ENCODE data around the gene CYP51A1.

The CYP51A1 gene

DNA sequence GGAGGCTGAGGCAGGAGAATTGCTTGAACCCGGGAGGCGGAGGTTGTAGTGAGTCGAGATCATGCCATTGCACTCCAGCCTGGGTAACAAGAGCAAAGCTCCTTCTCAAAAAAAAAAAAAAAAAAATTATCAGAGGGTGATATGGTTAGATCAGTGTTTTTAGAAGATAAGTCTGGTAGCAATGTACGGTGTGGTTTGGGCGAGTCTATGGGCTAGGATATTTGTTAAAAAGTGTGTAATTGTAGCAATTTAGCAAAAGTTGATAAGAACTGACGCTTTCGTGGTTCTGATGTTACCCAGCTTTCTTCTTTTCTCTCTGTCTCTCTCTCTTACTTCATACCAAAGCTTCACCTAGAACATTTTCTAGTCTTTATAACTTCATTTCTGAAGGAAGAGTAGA is 6.9 kb upstream of the CYP51A1 start:
- in situ Hi-C loops (cut with HindIII; ENCODE audit: low pct_ligation_motif_present, low sequenced_read_pairs), result no loop called here

DNA sequence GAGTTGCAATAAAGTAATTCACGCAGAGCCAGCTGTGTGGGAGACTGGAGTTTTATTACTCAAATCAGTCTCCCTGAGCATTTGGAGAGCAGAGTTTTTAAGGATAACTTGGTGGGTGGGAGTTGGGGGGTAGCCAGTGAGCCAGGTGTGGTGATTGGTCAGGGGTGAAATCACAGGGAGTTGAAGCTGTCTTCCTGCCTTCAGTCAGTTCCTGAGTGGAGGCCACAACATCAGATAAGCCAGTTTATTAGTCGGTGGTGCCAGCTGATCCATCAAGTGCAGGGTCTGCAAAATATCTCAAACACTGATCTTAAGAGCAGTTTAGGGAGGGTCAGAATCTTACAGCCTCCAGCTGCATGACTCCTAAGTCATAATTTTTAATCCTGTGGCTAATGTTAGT is 3.3 kb upstream of the CYP51A1 start:
- in situ Hi-C loops (cut with HindIII; ENCODE audit: low pct_ligation_motif_present, low sequenced_read_pairs), result no loop called here
- DNase-seq, result no peak
- Histone ChIP-seq H3K27ac (no peak overlapping the region), H3K27me3 (replicated peaks) (no peaks in the 10 kb centered on the region), H3K4me3 (ENCODE audit: low read depth, low read length) (no peak overlapping the region), H3K36me3 (replicated peaks) (no peaks in the 10 kb centered on the region)
- TF ChIP-seq, protein P1, sequence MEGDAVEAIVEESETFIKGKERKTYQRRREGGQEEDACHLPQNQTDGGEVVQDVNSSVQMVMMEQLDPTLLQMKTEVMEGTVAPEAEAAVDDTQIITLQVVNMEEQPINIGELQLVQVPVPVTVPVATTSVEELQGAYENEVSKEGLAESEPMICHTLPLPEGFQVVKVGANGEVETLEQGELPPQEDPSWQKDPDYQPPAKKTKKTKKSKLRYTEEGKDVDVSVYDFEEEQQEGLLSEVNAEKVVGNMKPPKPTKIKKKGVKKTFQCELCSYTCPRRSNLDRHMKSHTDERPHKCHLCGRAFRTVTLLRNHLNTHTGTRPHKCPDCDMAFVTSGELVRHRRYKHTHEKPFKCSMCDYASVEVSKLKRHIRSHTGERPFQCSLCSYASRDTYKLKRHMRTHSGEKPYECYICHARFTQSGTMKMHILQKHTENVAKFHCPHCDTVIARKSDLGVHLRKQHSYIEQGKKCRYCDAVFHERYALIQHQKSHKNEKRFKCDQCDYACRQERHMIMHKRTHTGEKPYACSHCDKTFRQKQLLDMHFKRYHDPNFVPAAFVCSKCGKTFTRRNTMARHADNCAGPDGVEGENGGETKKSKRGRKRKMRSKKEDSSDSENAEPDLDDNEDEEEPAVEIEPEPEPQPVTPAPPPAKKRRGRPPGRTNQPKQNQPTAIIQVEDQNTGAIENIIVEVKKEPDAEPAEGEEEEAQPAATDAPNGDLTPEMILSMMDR (IDR thresholded peaks at IDR 0.05; ENCODE audit: low read depth, low read length, missing control alignments), result no peak

More for the DNA sequence above, 6.9 kb upstream of the CYP51A1 start:
- no peak overlapping the region for H3K4me3 ChIP-seq (ENCODE audit: low read depth, low read length)
- DNase-seq, result no peak
- H3K27ac ChIP-seq, result no peak overlapping the region
- no peaks in the 10 kb centered on the region for H3K27me3 ChIP-seq (replicated peaks)
- no peaks in the 10 kb centered on the region for H3K36me3 ChIP-seq (replicated peaks)
- TF ChIP-seq, protein P1 (IDR thresholded peaks at IDR 0.05; ENCODE audit: low read depth, low read length, missing control alignments), result no peak

DNA sequence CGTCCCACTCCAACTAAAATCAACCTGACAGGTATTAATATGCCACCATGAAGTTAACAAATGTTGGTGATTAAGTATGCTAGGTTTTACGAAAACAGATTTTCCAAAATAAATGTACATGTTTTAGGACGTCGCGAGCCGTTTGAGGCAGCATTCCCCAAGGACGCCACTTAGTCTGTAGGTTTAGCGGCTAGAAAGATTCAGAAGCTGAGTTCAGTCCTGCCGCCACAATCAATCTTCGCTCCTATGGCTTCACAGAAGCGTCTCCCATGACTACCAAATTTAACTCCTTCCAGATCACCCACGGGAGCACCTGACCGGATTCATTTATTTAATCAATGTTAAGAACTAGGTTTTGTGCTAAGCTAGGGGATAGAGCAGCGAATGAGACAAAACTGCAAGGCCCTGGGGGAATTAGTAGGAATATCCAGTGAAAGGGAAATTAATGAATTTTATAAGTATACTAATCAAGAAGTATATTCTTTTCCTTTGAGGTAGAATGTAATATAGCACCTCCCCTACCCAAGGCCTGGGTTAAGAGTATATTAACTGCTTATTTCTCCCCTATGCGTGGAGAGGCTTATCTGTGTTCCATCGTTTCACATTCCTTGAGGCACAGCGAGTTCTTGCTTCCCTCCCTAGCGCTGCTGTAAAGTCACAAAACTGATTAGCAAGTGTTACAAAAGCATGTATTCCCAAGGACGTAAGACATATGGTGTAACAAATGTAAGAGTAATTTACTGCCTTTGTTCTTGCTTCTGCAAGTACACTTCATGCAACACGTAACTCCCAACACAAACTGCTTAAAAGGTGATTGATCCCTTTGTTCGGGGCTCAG is 994 bp upstream of the CYP51A1 start:
- H3K27me3 ChIP-seq (replicated peaks), result no peaks in the 10 kb centered on the region
- peaks cover 6% of the 10 kb centered on the region for H3K36me3 ChIP-seq (replicated peaks)
- H3K27ac ChIP-seq, result peak overlapping the region; percentile 98
- H3K4me3 ChIP-seq (ENCODE audit: low read depth, low read length), result peak overlapping the region; percentile 92
- peak; percentile 10 for DNase-seq
- in situ Hi-C loops (cut with HindIII; ENCODE audit: low pct_ligation_motif_present, low sequenced_read_pairs), result no loop called here
- TF ChIP-seq, protein P1 (IDR thresholded peaks at IDR 0.05; ENCODE audit: low read depth, low read length, missing control alignments), result no peak

DNA sequence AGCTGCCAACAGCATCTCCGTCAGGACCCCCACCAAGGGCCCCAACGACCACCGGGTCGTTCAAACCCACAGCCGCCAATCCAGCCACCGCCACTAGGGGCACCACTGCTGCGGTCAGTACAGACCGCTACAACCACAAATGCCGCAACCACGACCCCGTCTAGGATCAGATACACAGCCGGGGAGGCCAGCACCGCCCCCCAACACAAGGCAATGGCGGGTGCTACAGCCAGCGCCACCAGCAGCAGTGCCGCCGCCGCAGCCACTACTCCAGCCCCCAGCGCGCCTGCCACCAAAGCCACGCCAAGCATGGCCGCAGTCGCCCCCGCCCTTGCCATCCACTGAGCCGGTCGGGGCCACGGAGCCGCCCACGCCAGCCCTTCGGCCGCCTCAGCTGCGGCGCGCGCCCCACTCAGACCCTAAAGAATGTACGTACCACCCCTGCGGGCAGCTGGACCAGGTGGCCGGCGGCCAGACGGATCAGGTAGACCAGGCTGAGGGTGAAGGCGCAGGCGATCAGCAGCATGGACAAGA is 473 bp downstream of the CYP51A1 start:
- TF ChIP-seq, protein P1 (IDR thresholded peaks at IDR 0.05; ENCODE audit: low read depth, low read length, missing control alignments), result peak; percentile 87
- H3K36me3 ChIP-seq (replicated peaks), result peaks cover 6% of the 10 kb centered on the region
- no peaks in the 10 kb centered on the region for H3K27me3 ChIP-seq (replicated peaks)
- H3K4me3 ChIP-seq (ENCODE audit: low read depth, low read length), result peak overlapping the region; percentile 92
- DNase-seq, result peak; percentile 51
- H3K27ac ChIP-seq, result peak overlapping the region; percentile 98
- in situ Hi-C loops (cut with HindIII; ENCODE audit: low pct_ligation_motif_present, low sequenced_read_pairs), result no loop called here

DNA sequence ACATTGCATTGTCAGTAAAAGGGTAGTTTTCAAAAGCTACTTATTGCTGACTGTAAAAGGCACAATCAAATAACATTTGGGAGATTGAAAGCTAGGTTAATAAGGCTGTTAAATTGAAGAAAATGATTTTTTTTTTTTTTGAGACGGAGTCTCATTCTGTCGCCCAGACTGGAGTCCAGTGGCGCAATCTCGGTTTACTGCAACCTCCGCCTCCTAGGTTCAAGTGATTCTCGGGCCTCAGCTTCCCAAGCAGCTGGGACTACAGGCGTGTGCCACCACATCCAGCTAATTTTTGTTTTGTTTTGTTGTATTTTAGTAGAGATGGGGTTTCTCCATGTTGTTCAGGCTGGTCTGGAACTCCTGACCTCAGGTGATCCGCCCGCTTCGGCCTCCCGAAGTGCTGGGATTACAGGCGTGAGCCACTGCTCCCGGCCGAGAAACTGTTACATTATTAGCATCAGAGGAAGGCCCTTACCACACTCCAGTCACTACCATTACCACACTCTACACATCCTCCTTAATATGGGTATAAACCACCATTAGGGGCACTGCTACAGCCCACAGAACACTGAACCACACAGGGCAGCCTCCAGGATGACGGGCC is 1.0 kb downstream of the CYP51A1 start:
- no peak for DNase-seq
- TF ChIP-seq, protein P1 (IDR thresholded peaks at IDR 0.05; ENCODE audit: low read depth, low read length, missing control alignments), result no peak
- Histone ChIP-seq H3K27me3 (replicated peaks) (no peaks in the 10 kb centered on the region), H3K4me3 (ENCODE audit: low read depth, low read length) (peak overlapping the region; percentile 92), H3K27ac (no peak overlapping the region), H3K36me3 (replicated peaks) (peaks cover 8% of the 10 kb centered on the region)
- in situ Hi-C loops (cut with HindIII; ENCODE audit: low pct_ligation_motif_present, low sequenced_read_pairs), result no loop called here
